Vagina (tissue), 2 donors: Measurements from ENCODE around the gene DSG1.

Experiments
- CTCF ChIP-seq, 3 experiments: fragments of 450-650 bp in 2 of 3; fragments of 200-600 bp in 1 of 3; sonication (generic) in 1 of 3; IDR thresholded peaks; one replicate each; pipeline ENCODE4 v1.5.1; 2017 to 2019; ENCODE audit warnings: antibody characterized with exemption in 3 of 3, mild to moderate bottlenecking in 2 of 3, moderate library complexity in 2 of 3
- POLR2A ChIP-seq, 2 donors: fragments of 450-650 bp; IDR thresholded peaks; one replicate each; pipeline ENCODE4 v1.6.1; 2017; ENCODE audit warnings: antibody characterized with exemption in 2 of 2, mild to moderate bottlenecking in 2 of 2, moderate library complexity in 2 of 2

GRCh38 chr18:31401156-31402025 lies 83.4 kb downstream of the DSG1 start:
- TF ChIP-seq CTCF (IDR thresholded peaks at IDR 0.05) (no peak), POLR2A (IDR thresholded peaks at IDR 0.05) (no peak)
